GM12878 (cell line): Measurements from ENCODE around the gene FAM210A. TPM values are rescaled to one million over a fixed set of nuclear protein-coding genes. Genes with fewer than 3 reads are reported as not detected.

Experiments used
- ATAC-seq: fragments of 200-7000 bp; cut with Tn5 transposase; 3 replicates; pipeline ENCODE4 v1.9.1; 2020; ENCODE audit warnings: mild to moderate bottlenecking, moderate library complexity
- BruUV-seq: library from RNA; stranded (reverse); fragments of 400-500 nt; replicated peaks from 2 replicates; lab custom pipeline; 2021; lab: Mats Ljungman, UMichigan
- CTCF ChIA-PET: fragments of 300-600 bp; sonication (Branson Sonifier 250); formaldehyde crosslinking; extraction: SDS; loops from one replicate; lab custom pipeline; 2021; ENCODE audit warnings: inconsistent platforms; lab: Yijun Ruan, JAX
- POLR2A ChIA-PET: fragments of 350-600 bp; formaldehyde crosslinking; extraction: SDS; loops from one replicate; lab custom pipeline; 2021; ENCODE audit warnings: inconsistent platforms; lab: Charles Lee
- RAD21 ChIA-PET: fragments of 300-600 bp; sonication (Branson Sonifier 250); formaldehyde crosslinking; loops from one replicate; lab custom pipeline; 2023; ENCODE audit warnings: antibody characterized with exemption; ENCODE audit not compliant: unreplicated experiment; lab: Charles Lee
- SMC1A ChIA-PET: fragments of 300-600 bp; sonication (Branson Sonifier 250); formaldehyde crosslinking; loops from one replicate; lab custom pipeline; 2023; ENCODE audit not compliant: unreplicated experiment, uncharacterized antibody; lab: Charles Lee
- DNase-seq: peaks from one replicate; pipeline ENCODE4 v3.0.0-alpha.2; 2011; ENCODE audit warnings: low read depth, low spot score
- FAIRE-seq: peaks from 3 replicates; lab custom pipeline; 2011; peaks lifted over from hg19 to GRCh38; lab: Jason Lieb, UNC
- H2AFZ ChIP-seq: 2 replicates; pipeline ENCODE4 v1.6.0; 2011; ENCODE audit warnings: low read depth, low read length, control low read depth; ENCODE audit not compliant: control insufficient read depth
- H3K27ac ChIP-seq: 2 replicates; pipeline ENCODE4 v1.5.1; 2011; ENCODE audit warnings: control low read depth; ENCODE audit not compliant: control insufficient read depth, insufficient read depth
- H3K27me3 ChIP-seq, 2 experiments: replicated peaks in 1 of 2; 2 replicates each; pipeline versions ENCODE4 v1.6.0 to v1.6.1; 2011; ENCODE audit warnings: low read length in 1 of 2; ENCODE audit not compliant: control insufficient read depth in 2 of 2, insufficient read depth in 2 of 2
- H3K36me3 ChIP-seq, 2 experiments: 2 replicates each; pipeline ENCODE4 v1.5.1; 2011; ENCODE audit warnings: low read length in 1 of 2; ENCODE audit not compliant: control insufficient read depth in 2 of 2, insufficient read depth in 2 of 2
- H3K4me1 ChIP-seq: 2 replicates; pipeline ENCODE4 v1.6.1; 2011; ENCODE audit warnings: mild to moderate bottlenecking, low read length, moderate library complexity, mixed read lengths; ENCODE audit not compliant: control insufficient read depth, insufficient read depth
- H3K4me2 ChIP-seq: 2 replicates; pipeline ENCODE4 v1.6.0; 2011; ENCODE audit warnings: control low read depth; ENCODE audit not compliant: control insufficient read depth, insufficient read depth
- H3K4me3 ChIP-seq: fragments of 200-600 bp; sonication (generic); 2 replicates; pipeline ENCODE4 v1.5.1; 2016
- H3K79me2 ChIP-seq: 2 replicates; pipeline ENCODE4 v1.6.0; 2011; ENCODE audit warnings: low read length; ENCODE audit not compliant: control insufficient read depth, insufficient read depth
- H3K9ac ChIP-seq: 2 replicates; pipeline ENCODE4 v1.8.0; 2011; ENCODE audit warnings: low read length, control low read depth, mixed read lengths; ENCODE audit not compliant: control insufficient read depth, insufficient read depth
- H3K9me3 ChIP-seq: replicated peaks from 3 replicates; pipeline ENCODE4 v1.5.1; 2011; ENCODE audit warnings: mild to moderate bottlenecking, low read length; ENCODE audit not compliant: control insufficient read depth, insufficient read depth
- H4K20me1 ChIP-seq: 2 replicates; pipeline ENCODE4 v1.6.0; 2011; ENCODE audit not compliant: control insufficient read depth, insufficient read depth
- BCL3 ChIP-seq: IDR thresholded peaks from 2 replicates; pipeline ENCODE4 v1.6.1; 2011; ENCODE audit warnings: borderline replicate concordance, low read depth, mild to moderate bottlenecking, moderate library complexity, low read length; ENCODE audit not compliant: insufficient read depth, poor library complexity, severe bottlenecking
- CBX5 ChIP-seq: sonication (generic); IDR thresholded peaks from 2 replicates; pipeline ENCODE4 v1.6.1; 2016; ENCODE audit warnings: low read depth, moderate library complexity, mild to moderate bottlenecking, inconsistent platforms
- FOXK2 ChIP-seq: fragments of 450-650 bp; IDR thresholded peaks from 2 replicates; pipeline ENCODE4 v1.6.1; 2017; ENCODE audit warnings: mild to moderate bottlenecking, moderate library complexity
- HCFC1 ChIP-seq: fragments of 150-350 bp; IDR thresholded peaks from 2 replicates; pipeline ENCODE4 v1.6.1; 2014; ENCODE audit warnings: low read length
- IKZF2 ChIP-seq, 2 experiments: fragments of 450-650 bp; IDR thresholded peaks; 2 replicates each; pipeline ENCODE4 v1.6.1; 2017; ENCODE audit warnings: mild to moderate bottlenecking in 2 of 2, moderate library complexity in 2 of 2
- NFYB ChIP-seq: IDR thresholded peaks from 2 replicates; pipeline ENCODE4 v1.6.1; 2011; ENCODE audit warnings: low read depth, mild to moderate bottlenecking, low read length, improper control_type of control experiment, moderate library complexity; ENCODE audit not compliant: insufficient read depth
- PKNOX1 ChIP-seq: fragments of 450-650 bp; IDR thresholded peaks from 2 replicates; pipeline ENCODE4 v1.6.1; 2016; ENCODE audit warnings: mild to moderate bottlenecking
- PML ChIP-seq: IDR thresholded peaks from 2 replicates; pipeline ENCODE4 v1.6.1; 2012; ENCODE audit warnings: low read length, inconsistent platforms
- STAT3 ChIP-seq: IDR thresholded peaks from 2 replicates; pipeline ENCODE4 v1.6.1; 2011; ENCODE audit warnings: low read depth, low read length, improper control_type of control experiment
- ZNF217 ChIP-seq: fragments of 450-650 bp; IDR thresholded peaks from 2 replicates; pipeline ENCODE4 v1.6.1; 2017; ENCODE audit warnings: antibody characterized with exemption, mild to moderate bottlenecking
- WGBS: methylation state at CpG from one replicate; pipeline ENCODE4 v1.1.6; 2016; ENCODE audit warnings: low lambda C conversion rate; ENCODE audit not compliant: insufficient replicate concordance, insufficient coverage; ENCODE audit errors: missing lambda C conversion rate; 5-methylcytosine and 5-hydroxymethylcytosine counted together
- in situ Hi-C: fragments of 300-500 bp; cut with MboI; formaldehyde crosslinking; loops from 9 replicates; pipeline ENCODE4 v1.14.3; 2018; ENCODE audit warnings: mixed read lengths
- intact Hi-C: fragments of 100-400 bp; cut with micrococcal nuclease; formaldehyde crosslinking; loops from one replicate; pipeline ENCODE4 v1.14.2; 2022; ENCODE audit not compliant: unreplicated experiment
- polyA plus RNA-seq, 11 experiments: library from polyadenylated mRNA; depleted of rRNA in 4 of 11; unstranded in 6 of 11; stranded (reverse) in 5 of 11; fragments of >200 nt; fragmentation: Nextera tagmentation in 4 of 11; fragmentation: Illumina TruSeq in 1 of 11; extraction: Ambion mirVana in 4 of 11; extraction: Trizol in 1 of 11; gene quantifications; 1 replicate in 1 of 11; 2 replicates in 10 of 11; pipeline versions ENCODE4 v1.2.1 to v1.2.3, GENCODE V29; 2011 to 2016; ENCODE audit warnings: inconsistent platforms in 2 of 11, missing spikeins in 2 of 11, low read depth in 1 of 11
- total RNA-seq, 4 experiments: library from RNA; depleted of rRNA in 3 of 4; stranded (reverse); fragments of >200 nt in 3 of 4; fragmentation: Illumina TruSeq in 1 of 4; extraction: Trizol in 1 of 4; gene quantifications; 2 replicates each; pipeline versions ENCODE4 v1.2.1 to v1.2.3, GENCODE V29; 2013 to 2021
- TF ChIP-seq, protein P1 (sequence below): fragments of 450-650 bp; IDR thresholded peaks from 2 replicates; pipeline ENCODE4 v1.6.1; 2018; ENCODE audit warnings: mild to moderate bottlenecking, low read depth, moderate library complexity; ENCODE audit not compliant: partially characterized antibody

The FAM210A gene
- total and polyA plus RNA-seq, 10 of the 15 experiments (the other 5 are each of a cell fraction or from before 2014, with no cell fraction given): 10.3 to 56.3 (median 17.7) TPM

DNA sequence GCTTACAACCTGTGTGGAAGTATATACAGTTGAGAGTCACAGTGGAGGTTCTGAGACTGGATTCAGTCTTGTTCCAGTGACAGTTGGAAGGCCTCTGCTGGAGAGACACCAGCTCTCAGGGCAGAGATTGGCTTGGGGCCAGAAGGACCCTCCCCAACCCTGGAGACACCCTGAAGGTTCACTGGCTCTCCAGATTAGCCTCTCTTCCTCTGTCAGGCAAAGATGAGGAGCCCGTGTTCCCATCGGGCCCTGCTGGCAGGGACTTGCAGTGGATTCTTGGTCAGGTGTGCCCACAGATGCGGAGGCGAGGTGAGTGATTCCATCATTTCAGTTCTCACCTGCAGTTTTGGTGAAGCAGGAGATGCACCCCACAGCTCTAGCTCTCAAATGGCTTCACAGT, 78.6 kb downstream of the FAM210A start:
- no peaks in the 10 kb centered on the region for H3K9me3 ChIP-seq
- in situ Hi-C loops: loop anchor here (25.0 kb wide), 1 partner anchor 485 kb away; no protein-coding TSS in a partner anchor
- no peak overlapping the region for H3K27ac ChIP-seq
- H2AFZ ChIP-seq: no peak overlapping the region
- WGBS: 93% methylated on average over 4 of the region's 4 CpGs
- ChIA-PET POLR2A (no interaction called here), CTCF (no interaction called here), SMC1A (no interaction called here), RAD21 (no interaction called here)
- H3K79me2 ChIP-seq: no peaks in the 10 kb centered on the region
- ATAC-seq: no peak
- TF ChIP-seq PKNOX1 (no peak), PML (peak; percentile 12; the same call in 1 of the 2 replicates)
- H3K4me1 ChIP-seq: no peaks in the 10 kb centered on the region
- H3K9ac ChIP-seq: no peak overlapping the region
- H3K27me3 ChIP-seq: no peaks in the 10 kb centered on the region
- H3K4me2 ChIP-seq: no peak overlapping the region
- no peak for FAIRE-seq
- no TSS peak for BruUV-seq
- H3K36me3 ChIP-seq: peaks cover 0 to 1% of the 10 kb centered on the region in 2 experiments; a peak in 2 of 4 replicates
- H4K20me1 ChIP-seq: no peaks in the 10 kb centered on the region
- no peak for DNase-seq
- intact Hi-C loops: no loop called here
- no peak overlapping the region for H3K4me3 ChIP-seq

GRCh38 chr18:13646633-13647032, 79.7 kb downstream of the FAM210A start:
- ChIA-PET RAD21 (no interaction called here), POLR2A (no interaction called here), SMC1A (no interaction called here), CTCF (no interaction called here)
- Histone ChIP-seq H3K36me3 (peaks cover 0 to 1% of the 10 kb centered on the region in 2 experiments; a peak in 2 of 4 replicates), H3K4me3 (no peak overlapping the region), H2AFZ (no peak overlapping the region), H3K9me3 (no peaks in the 10 kb centered on the region), H3K4me2 (no peak overlapping the region), H3K4me1 (no peaks in the 10 kb centered on the region), H3K79me2 (no peaks in the 10 kb centered on the region), H4K20me1 (no peaks in the 10 kb centered on the region), H3K9ac (no peak overlapping the region), H3K27me3 (no peaks in the 10 kb centered on the region), H3K27ac (no peak overlapping the region)
- no peak for FAIRE-seq
- in situ Hi-C loops: loop anchor here (25.0 kb wide), 1 partner anchor 484 kb away; no protein-coding TSS in a partner anchor
- ATAC-seq: no peak
- intact Hi-C loops: no loop called here
- WGBS: 59% methylated on average over 4 of the region's 4 CpGs
- no TSS peak for BruUV-seq
- DNase-seq: no peak
- no peak for TF ChIP-seq BCL3
- TF ChIP-seq STAT3: no peak
- no peak for TF ChIP-seq ZNF217
- no peak for TF ChIP-seq FOXK2
- TF ChIP-seq IKZF2 (IDR thresholded peaks at IDR 0.05): no peak
- TF ChIP-seq, protein P1, sequence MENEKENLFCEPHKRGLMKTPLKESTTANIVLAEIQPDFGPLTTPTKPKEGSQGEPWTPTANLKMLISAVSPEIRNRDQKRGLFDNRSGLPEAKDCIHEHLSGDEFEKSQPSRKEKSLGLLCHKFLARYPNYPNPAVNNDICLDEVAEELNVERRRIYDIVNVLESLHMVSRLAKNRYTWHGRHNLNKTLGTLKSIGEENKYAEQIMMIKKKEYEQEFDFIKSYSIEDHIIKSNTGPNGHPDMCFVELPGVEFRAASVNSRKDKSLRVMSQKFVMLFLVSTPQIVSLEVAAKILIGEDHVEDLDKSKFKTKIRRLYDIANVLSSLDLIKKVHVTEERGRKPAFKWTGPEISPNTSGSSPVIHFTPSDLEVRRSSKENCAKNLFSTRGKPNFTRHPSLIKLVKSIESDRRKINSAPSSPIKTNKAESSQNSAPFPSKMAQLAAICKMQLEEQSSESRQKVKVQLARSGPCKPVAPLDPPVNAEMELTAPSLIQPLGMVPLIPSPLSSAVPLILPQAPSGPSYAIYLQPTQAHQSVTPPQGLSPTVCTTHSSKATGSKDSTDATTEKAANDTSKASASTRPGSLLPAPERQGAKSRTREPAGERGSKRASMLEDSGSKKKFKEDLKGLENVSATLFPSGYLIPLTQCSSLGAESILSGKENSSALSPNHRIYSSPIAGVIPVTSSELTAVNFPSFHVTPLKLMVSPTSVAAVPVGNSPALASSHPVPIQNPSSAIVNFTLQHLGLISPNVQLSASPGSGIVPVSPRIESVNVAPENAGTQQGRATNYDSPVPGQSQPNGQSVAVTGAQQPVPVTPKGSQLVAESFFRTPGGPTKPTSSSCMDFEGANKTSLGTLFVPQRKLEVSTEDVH: no peak
- TF ChIP-seq NFYB: no peak
- TF ChIP-seq CBX5: no peak
- TF ChIP-seq HCFC1: no peak
